Kidney epithelial cell (primary cell): ENCODE measurements around the gene BCAN. TPM values are rescaled to one million over a fixed set of nuclear protein-coding genes. Genes with fewer than 3 reads are reported as not detected.
"Not testable (repeated sequence)": the region's sequence is repeated elsewhere in the genome, so short reads cannot be mapped to it uniquely, and the experiment has no call there.

Source experiments
- DNase-seq: peaks from one replicate; pipeline ENCODE4 v3.0.0-alpha.2; 2010; ENCODE audit warnings: low read depth
- H3K27me3 ChIP-seq: 2 replicates; pipeline ENCODE4 v1.6.0; 2011; ENCODE audit warnings: low read length; ENCODE audit not compliant: control insufficient read depth, insufficient read depth
- H3K36me3 ChIP-seq: 2 replicates; pipeline ENCODE4 v1.5.1; 2011; ENCODE audit warnings: low read length; ENCODE audit not compliant: control insufficient read depth, insufficient read depth
- H3K4me3 ChIP-seq: 2 replicates; pipeline ENCODE4 v1.5.1; 2011; ENCODE audit warnings: low read depth, mild to moderate bottlenecking, control low read depth, low read length
- total RNA-seq: library from RNA; depleted of rRNA; stranded (reverse); fragments of >200 nt; gene quantifications from 2 replicates; pipeline ENCODE4 v1.2.3, GENCODE V29; 2015
- TF ChIP-seq, protein P1 (sequence below): IDR thresholded peaks from 2 replicates; pipeline ENCODE4 v1.5.1; 2011; ENCODE audit warnings: mild to moderate bottlenecking, moderate library complexity, low read length, control low read depth, inconsistent platforms; ENCODE audit not compliant: insufficient read depth, poor library complexity, severe bottlenecking

BCAN gene
- total RNA-seq, 1 donor from 2014 or later, result 0.17 TPM

DNA sequence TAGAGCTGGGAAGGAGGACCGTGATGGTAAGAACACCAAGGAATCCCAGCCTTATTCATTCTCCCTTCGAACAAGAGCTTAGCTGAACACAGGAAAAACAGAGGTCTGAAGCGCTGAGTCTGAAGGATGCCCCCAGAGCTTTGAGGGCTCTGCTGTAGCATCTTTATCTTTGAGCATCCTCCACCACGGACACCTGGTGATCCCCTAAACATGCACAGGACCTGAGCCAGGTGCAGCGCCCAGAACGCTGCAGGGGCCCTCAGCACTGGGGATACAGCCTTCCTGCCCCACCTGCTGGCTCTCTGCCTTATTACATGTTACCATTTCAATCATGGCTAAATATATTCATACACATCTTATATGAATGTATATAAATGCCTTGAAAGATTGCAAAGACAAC, 32.9 kb upstream of the BCAN start:
- DNase-seq, result no peak
- no peak overlapping the region for H3K4me3 ChIP-seq
- no peaks in the 10 kb centered on the region for H3K36me3 ChIP-seq
- TF ChIP-seq, protein P1, sequence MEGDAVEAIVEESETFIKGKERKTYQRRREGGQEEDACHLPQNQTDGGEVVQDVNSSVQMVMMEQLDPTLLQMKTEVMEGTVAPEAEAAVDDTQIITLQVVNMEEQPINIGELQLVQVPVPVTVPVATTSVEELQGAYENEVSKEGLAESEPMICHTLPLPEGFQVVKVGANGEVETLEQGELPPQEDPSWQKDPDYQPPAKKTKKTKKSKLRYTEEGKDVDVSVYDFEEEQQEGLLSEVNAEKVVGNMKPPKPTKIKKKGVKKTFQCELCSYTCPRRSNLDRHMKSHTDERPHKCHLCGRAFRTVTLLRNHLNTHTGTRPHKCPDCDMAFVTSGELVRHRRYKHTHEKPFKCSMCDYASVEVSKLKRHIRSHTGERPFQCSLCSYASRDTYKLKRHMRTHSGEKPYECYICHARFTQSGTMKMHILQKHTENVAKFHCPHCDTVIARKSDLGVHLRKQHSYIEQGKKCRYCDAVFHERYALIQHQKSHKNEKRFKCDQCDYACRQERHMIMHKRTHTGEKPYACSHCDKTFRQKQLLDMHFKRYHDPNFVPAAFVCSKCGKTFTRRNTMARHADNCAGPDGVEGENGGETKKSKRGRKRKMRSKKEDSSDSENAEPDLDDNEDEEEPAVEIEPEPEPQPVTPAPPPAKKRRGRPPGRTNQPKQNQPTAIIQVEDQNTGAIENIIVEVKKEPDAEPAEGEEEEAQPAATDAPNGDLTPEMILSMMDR, result peak; percentile 76
- peaks cover 6% of the 10 kb centered on the region for H3K27me3 ChIP-seq

DNA sequence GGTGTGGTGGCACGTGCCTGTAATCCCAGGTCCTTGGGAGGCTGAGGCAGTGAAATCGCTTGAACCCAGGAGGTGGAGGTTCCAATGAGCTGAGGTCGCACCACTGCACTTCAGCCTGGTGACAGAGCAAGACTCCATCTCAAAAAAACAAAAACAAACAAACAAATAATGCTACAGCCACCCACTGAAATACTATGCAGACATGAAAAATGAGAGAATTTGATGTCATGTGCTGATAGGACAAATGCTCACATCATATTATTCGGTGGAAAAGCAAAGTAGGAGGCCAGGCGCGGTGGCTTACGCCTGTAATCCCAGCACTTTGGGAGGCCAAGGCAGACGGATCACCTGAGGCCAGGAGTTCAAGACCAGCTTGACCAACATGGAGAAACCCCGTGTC, 31.8 kb upstream of the BCAN start:
- not testable (repeated sequence) for H3K36me3 ChIP-seq, DNase-seq, H3K27me3 ChIP-seq, H3K4me3 ChIP-seq

DNA sequence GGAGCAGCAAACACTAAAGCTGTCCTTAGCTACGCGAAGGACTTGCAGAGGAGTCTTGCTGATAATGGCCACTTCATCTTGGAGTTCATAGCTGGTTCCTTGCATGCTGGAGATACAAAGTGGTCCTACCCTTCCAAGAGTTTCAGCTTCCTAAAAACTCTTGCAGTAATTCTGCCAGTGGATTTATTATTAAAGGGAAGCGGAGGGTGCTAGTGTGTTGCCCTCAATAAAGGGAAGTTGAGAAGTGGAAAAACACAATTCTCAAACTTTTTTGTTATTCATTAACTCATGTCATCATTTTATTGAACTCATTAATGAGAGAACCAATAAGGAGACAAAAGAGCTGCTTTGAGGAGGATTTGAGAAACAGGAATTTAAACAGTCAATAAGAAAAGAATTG, 29.3 kb upstream of the BCAN start:
- Histone ChIP-seq H3K4me3 (no peak overlapping the region), H3K27me3 (peaks cover 22% of the 10 kb centered on the region), H3K36me3 (no peaks in the 10 kb centered on the region)
- DNase-seq, result no peak
- TF ChIP-seq, protein P1, result no peak

DNA sequence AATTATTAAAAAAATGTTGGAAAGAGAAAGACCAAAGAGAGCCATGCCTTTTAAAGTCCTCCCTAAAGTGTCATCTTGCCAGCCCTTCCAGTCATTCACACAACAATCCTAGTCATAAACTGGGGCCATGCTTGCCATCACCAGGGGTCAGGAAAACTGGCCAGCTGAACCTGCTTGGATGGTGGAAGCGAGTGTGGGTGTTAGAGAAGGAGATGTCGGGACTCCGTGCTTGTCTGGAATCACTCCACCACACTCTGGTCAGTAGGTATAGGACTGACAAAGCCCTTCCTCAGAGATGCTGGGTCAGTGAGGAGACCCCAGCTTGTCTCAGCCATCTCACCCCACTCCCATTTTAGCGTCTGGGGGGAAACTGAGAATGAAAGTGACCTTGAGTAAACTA, 26.0 kb upstream of the BCAN start:
- TF ChIP-seq, protein P1, result no peak
- Histone ChIP-seq H3K4me3 (no peak overlapping the region), H3K27me3 (peaks cover 31% of the 10 kb centered on the region), H3K36me3 (no peaks in the 10 kb centered on the region)
- DNase-seq, result no peak

DNA sequence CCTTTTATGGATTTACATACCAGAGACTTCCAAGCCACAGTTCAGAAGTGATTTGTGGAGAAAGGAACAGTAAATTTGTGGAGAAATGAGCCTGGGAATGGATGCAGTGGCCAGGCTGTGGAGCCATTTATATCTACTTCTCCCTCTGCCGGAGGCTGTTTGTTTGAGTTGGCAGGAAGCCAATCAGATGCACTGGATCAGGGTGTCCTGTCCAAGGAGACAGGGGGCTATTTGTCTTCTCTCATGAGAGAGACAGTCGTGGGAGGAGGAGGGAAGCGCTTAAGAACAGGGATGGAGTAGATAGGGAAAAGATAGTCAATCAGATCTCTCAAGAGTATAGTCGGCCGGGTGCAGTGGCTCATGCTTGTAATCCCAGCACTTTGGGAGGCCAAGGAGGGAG, 25.5 kb upstream of the BCAN start:
- H3K4me3 ChIP-seq, result no peak overlapping the region
- TF ChIP-seq, protein P1, result no peak
- DNase-seq, result no peak
- H3K36me3 ChIP-seq, result no peaks in the 10 kb centered on the region
- H3K27me3 ChIP-seq, result peaks cover 31% of the 10 kb centered on the region

DNA sequence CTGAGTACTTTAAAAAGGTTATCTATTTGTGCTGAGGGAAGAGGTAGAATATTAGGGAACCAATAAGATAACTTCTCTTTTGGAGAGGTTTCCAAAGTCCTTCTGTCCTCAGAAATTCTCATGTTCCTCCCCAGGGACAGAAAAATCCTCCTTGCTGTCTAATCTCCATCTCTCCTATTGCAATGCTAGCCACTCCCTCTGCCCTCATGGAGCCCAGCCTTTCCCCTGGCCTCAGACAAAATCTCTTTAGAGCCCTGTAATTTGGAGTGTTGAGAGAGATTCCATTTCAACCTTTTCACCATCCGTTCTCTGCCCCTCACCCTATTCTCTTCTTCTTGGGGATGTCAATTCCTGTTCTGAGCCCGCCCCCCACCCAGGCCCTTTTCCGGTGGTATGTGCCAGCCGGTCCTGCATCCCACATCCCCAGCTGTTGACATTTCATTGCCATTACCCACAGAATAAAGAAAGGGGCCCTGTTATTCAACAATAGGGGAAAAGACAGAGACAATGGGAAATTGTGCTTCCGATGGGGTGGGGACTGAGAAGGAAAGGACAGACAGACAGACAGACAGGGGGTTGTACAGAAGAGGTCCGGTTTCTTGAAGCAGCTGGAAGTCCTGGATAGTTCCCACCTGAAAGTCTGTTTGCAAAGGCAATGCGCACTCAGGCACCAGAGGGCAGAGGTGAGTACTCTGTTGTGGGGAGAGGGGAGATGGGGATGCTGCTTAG, 22.9 kb upstream of the BCAN start, which contains the start of gene HAPLN2:
HAPLN2 (plus strand) TSS at position 563 of the 729 bp plus-strand sequence. CDS start 4,076 bp downstream, outside the sequence.
- TF ChIP-seq, protein P1, result peak; percentile 63
- no peaks in the 10 kb centered on the region for H3K36me3 ChIP-seq
- H3K4me3 ChIP-seq, result no peak within 1 kb of the TSS
- peaks cover 44% of the 10 kb centered on the region for H3K27me3 ChIP-seq
- no peak for DNase-seq
